Mesothelial cell of epicardium (in vitro differentiated cells): ENCODE results near the gene APBA1. TPM values are rescaled to one million over a fixed set of nuclear protein-coding genes. Genes with fewer than 3 reads are reported as not detected.

Experiments used
- DNase-seq, 2 experiments: peaks; one replicate each; pipeline ENCODE4 v3.0.0; 2021; ENCODE audit warnings: low spot score in 2 of 2; ENCODE audit not compliant: unreplicated experiment in 2 of 2
- H3K27ac Mint-ChIP-seq: 2 replicates; pipeline ENCODE4 v1.8.0; 2021; ENCODE audit warnings: mixed read lengths
- H3K27me3 Mint-ChIP-seq: 2 replicates; pipeline ENCODE4 v1.8.0; 2021; ENCODE audit warnings: low read depth, mixed read lengths
- H3K36me3 Mint-ChIP-seq: 2 replicates; pipeline ENCODE4 v1.8.0; 2021; ENCODE audit warnings: mixed read lengths
- H3K4me1 Mint-ChIP-seq: 2 replicates; pipeline ENCODE4 v1.8.0; 2021; ENCODE audit warnings: mixed read lengths
- H3K4me3 Mint-ChIP-seq: 2 replicates; pipeline ENCODE4 v1.8.0; 2021; ENCODE audit warnings: mild to moderate bottlenecking, moderate library complexity, mixed read lengths
- H3K9me3 Mint-ChIP-seq: 2 replicates; pipeline ENCODE4 v1.8.0; 2021; ENCODE audit warnings: mixed read lengths
- CTCF ChIP-seq: fragments of 200-600 bp; sonication (generic); IDR thresholded peaks from one replicate; pipeline ENCODE4 v1.5.0; 2021; ENCODE audit warnings: antibody characterized with exemption; ENCODE audit not compliant: unreplicated experiment
- total RNA-seq: library from RNA; stranded (reverse); gene quantifications from 3 replicates; pipeline ENCODE4 v1.2.1, GENCODE V29; 2021

Gene APBA1
- total RNA-seq, 1 donor from 2014 or later, result 18.4 TPM

- no peaks in the 10 kb centered on the region for H3K4me1 Mint-ChIP-seq
- H3K27ac Mint-ChIP-seq, result no peak overlapping the region
- no peak overlapping the region for H3K4me3 Mint-ChIP-seq
- no peaks in the 10 kb centered on the region for H3K27me3 Mint-ChIP-seq
- no peak for DNase-seq
- H3K9me3 Mint-ChIP-seq, result peaks cover 4% of the 10 kb centered on the region
- peaks cover 21% of the 10 kb centered on the region for H3K36me3 Mint-ChIP-seq
- no peak for TF ChIP-seq CTCF
Measured at GRCh38 chr9:69715096-69715495, 42.9 kb upstream of the APBA1 start.

- TF ChIP-seq CTCF, result no peak
- Mint-ChIP-seq H3K4me1 (no peaks in the 10 kb centered on the region), H3K27ac (no peak overlapping the region), H3K4me3 (no peak overlapping the region), H3K27me3 (peaks cover 10% of the 10 kb centered on the region), H3K36me3 (peaks cover 3% of the 10 kb centered on the region), H3K9me3 (peaks cover 61% of the 10 kb centered on the region)
- DNase-seq, result no peak
Measured at GRCh38 chr9:69697475-69697874, 25.3 kb upstream of the APBA1 start.

GRCh38 chr9:69696802-69697201 lies 24.6 kb upstream of the APBA1 start:
- Mint-ChIP-seq H3K27ac (no peak overlapping the region), H3K9me3 (peaks cover 62% of the 10 kb centered on the region), H3K4me1 (no peaks in the 10 kb centered on the region), H3K36me3 (peaks cover under 1% of the 10 kb centered on the region), H3K27me3 (peaks cover 15% of the 10 kb centered on the region), H3K4me3 (no peak overlapping the region)
- no peak for TF ChIP-seq CTCF
- DNase-seq, result no peak

GRCh38 chr9:69689991-69690538 lies 17.9 kb upstream of the APBA1 start:
- Mint-ChIP-seq H3K27ac (no peak overlapping the region), H3K4me1 (no peaks in the 10 kb centered on the region), H3K36me3 (no peaks in the 10 kb centered on the region), H3K27me3 (peaks cover 17% of the 10 kb centered on the region), H3K9me3 (peaks cover 25% of the 10 kb centered on the region), H3K4me3 (no peak overlapping the region)
- TF ChIP-seq CTCF, result no peak
- DNase-seq, result no peak

GRCh38 chr9:69683927-69684326 lies 11.8 kb upstream of the APBA1 start:
- TF ChIP-seq CTCF, result no peak
- Mint-ChIP-seq H3K27ac (no peak overlapping the region), H3K4me3 (no peak overlapping the region), H3K27me3 (no peaks in the 10 kb centered on the region), H3K36me3 (no peaks in the 10 kb centered on the region), H3K4me1 (peaks cover 9% of the 10 kb centered on the region), H3K9me3 (no peaks in the 10 kb centered on the region)
- no peak for DNase-seq
